ENCODE results near the gene DYRK2. TPM values are rescaled to one million over a fixed set of nuclear protein-coding genes. Genes with fewer than 3 reads are reported as not detected.

DYRK2 gene
- total RNA-seq, 6 experiments from 2014 or later = 30.4 to 40.1 (median 31.6) TPM

- no peak overlapping the region for H3K27ac Mint-ChIP-seq
- H3K9me3 Mint-ChIP-seq = no peaks in the 10 kb centered on the region
- no peak overlapping the region for H3K4me3 Mint-ChIP-seq
- no peak for DNase-seq
- H3K4me1 Mint-ChIP-seq (ENCODE audit: low read depth) = peaks cover 6% of the 10 kb centered on the region
- peaks cover 14% of the 10 kb centered on the region for H3K27me3 Mint-ChIP-seq (ENCODE audit: insufficient read depth)
- no peak for TF ChIP-seq CTCF (IDR thresholded peaks at IDR 0.05)
- no peaks in the 10 kb centered on the region for H3K36me3 Mint-ChIP-seq (ENCODE audit: low read depth)
Observed at GRCh38 chr12:67633708-67634107, 14.8 kb upstream of the DYRK2 start.

- no peaks in the 10 kb centered on the region for H3K36me3 Mint-ChIP-seq (ENCODE audit: low read depth)
- no peak overlapping the region for H3K27ac Mint-ChIP-seq
- TF ChIP-seq CTCF (IDR thresholded peaks at IDR 0.05) = no peak
- no peak for DNase-seq
- H3K27me3 Mint-ChIP-seq (ENCODE audit: insufficient read depth) = peaks cover 10% of the 10 kb centered on the region
- no peaks in the 10 kb centered on the region for H3K9me3 Mint-ChIP-seq
- H3K4me1 Mint-ChIP-seq (ENCODE audit: low read depth) = peaks cover 6% of the 10 kb centered on the region
- no peak overlapping the region for H3K4me3 Mint-ChIP-seq
Observed at GRCh38 chr12:67634303-67634761, 14.2 kb upstream of the DYRK2 start.

GRCh38 chr12:67637718-67638117 is 10.8 kb upstream of the DYRK2 start:
- no peak for TF ChIP-seq CTCF (IDR thresholded peaks at IDR 0.05)
- Mint-ChIP-seq H3K36me3 (ENCODE audit: low read depth) (no peaks in the 10 kb centered on the region), H3K9me3 (no peaks in the 10 kb centered on the region), H3K27me3 (ENCODE audit: insufficient read depth) (peaks cover 8% of the 10 kb centered on the region; the same call in 1 of the 2 replicates), H3K4me1 (ENCODE audit: low read depth) (no peaks in the 10 kb centered on the region), H3K4me3 (no peak overlapping the region), H3K27ac (no peak overlapping the region)
- DNase-seq = no peak

- Mint-ChIP-seq H3K36me3 (ENCODE audit: low read depth) (no peaks in the 10 kb centered on the region), H3K27me3 (ENCODE audit: insufficient read depth) (peaks cover 4% of the 10 kb centered on the region; the same call in 1 of the 2 replicates)
Observed at GRCh38 chr12:67638694-67639093, 9.9 kb upstream of the DYRK2 start.

GRCh38 chr12:67640863-67641262 is 7.7 kb upstream of the DYRK2 start:
- DNase-seq = no peak
- Mint-ChIP-seq H3K36me3 (ENCODE audit: low read depth) (no peaks in the 10 kb centered on the region), H3K9me3 (no peaks in the 10 kb centered on the region), H3K27ac (no peak overlapping the region), H3K27me3 (ENCODE audit: insufficient read depth) (no peaks in the 10 kb centered on the region; the same call in 1 of the 2 replicates), H3K4me1 (ENCODE audit: low read depth) (peaks cover 5% of the 10 kb centered on the region), H3K4me3 (no peak overlapping the region)
- TF ChIP-seq CTCF (IDR thresholded peaks at IDR 0.05) = no peak

More at GRCh38 chr12:67638694-67639093, 9.9 kb upstream of the DYRK2 start:
- H3K4me3 Mint-ChIP-seq = no peak overlapping the region
- no peak overlapping the region for H3K27ac Mint-ChIP-seq
- no peaks in the 10 kb centered on the region for H3K4me1 Mint-ChIP-seq (ENCODE audit: low read depth)
- no peak for DNase-seq
- no peaks in the 10 kb centered on the region for H3K9me3 Mint-ChIP-seq
- TF ChIP-seq CTCF (IDR thresholded peaks at IDR 0.05) = no peak

GRCh38 chr12:67645126-67645525 is 3.4 kb upstream of the DYRK2 start:
- TF ChIP-seq CTCF (IDR thresholded peaks at IDR 0.05) = no peak
- H3K4me1 Mint-ChIP-seq (ENCODE audit: low read depth) = peaks cover 15% of the 10 kb centered on the region
- no peak for DNase-seq
- peaks cover 3% of the 10 kb centered on the region for H3K36me3 Mint-ChIP-seq (ENCODE audit: low read depth)
- no peaks in the 10 kb centered on the region for H3K9me3 Mint-ChIP-seq
- H3K27ac Mint-ChIP-seq = no peak overlapping the region
- peaks cover 3% of the 10 kb centered on the region for H3K27me3 Mint-ChIP-seq (ENCODE audit: insufficient read depth)
- no peak overlapping the region for H3K4me3 Mint-ChIP-seq
